ENCODE data around the gene TEX28.
"Not testable (repeated sequence)": the region's sequence is repeated elsewhere in the genome, so short reads cannot be mapped to it uniquely, and the experiment has no call there.

GRCh38 chrX:154226706-154227105 is 68.2 kb downstream of the TEX28 start:
- TF ChIP-seq CTCF, EP300 (IDR thresholded peaks at IDR 0.05): not testable (repeated sequence)

Data from esophagus muscularis mucosa (tissue), 3 donors.